ENCODE measurements around the gene SLC1A2.

GRCh38 chr11:35311331-35311730, 108.0 kb downstream of the SLC1A2 start:
- no peak for TF ChIP-seq CTCF (IDR thresholded peaks at IDR 0.05; ENCODE audit: low read depth, low read length)
- TF ChIP-seq MAX (IDR thresholded peaks at IDR 0.05; ENCODE audit: low read depth, low read length), result no peak
